Measurements from ENCODE around the gene FAM120AOS. TPM values are rescaled to one million over a fixed set of nuclear protein-coding genes. Genes with fewer than 3 reads are reported as not detected.

Gene FAM120AOS
- polyA plus RNA-seq, 1 donor from 2014 or later = 44.5 TPM

DNA sequence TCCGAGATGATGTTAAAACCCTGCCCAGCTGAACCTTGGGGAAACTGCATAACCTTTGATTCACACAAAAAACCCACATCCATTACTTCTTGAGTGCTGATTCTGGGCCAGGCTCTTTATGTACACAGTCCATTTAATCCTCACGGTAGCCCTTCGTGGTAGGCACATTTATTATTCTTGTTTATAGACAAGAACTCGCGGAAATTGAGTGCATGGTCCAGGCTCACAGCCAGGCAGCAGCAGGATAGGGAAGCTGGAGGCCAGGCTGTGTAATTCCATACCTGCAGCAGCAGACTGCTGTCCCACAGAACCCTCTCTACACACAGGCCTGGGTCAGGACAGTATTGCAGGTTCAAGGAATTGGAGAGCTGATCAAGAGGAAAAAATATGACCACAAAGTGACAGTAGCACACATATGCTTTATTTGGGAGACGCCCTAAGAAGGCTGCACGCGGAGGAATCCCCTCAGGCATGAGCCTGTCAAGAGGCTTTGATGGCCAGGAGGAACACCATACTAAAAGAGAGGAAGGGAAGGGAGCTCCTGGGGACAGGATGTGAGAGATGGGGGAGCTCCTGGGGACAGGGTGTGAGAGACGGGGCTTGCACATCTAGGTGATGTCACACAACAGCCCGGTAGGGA is 30.3 kb downstream of the FAM120AOS start:
- no peak overlapping the region for H2AFZ ChIP-seq (ENCODE audit: low read depth, low read length)
- no peaks in the 10 kb centered on the region for H3K27me3 ChIP-seq (ENCODE audit: insufficient read depth, low read depth, low read length)
- no peaks in the 10 kb centered on the region for H4K20me1 ChIP-seq (ENCODE audit: insufficient read depth)
- no peak overlapping the region for H3K4me2 ChIP-seq (ENCODE audit: low read length)
- no peak overlapping the region for H3K27ac ChIP-seq (ENCODE audit: low read length)
- H3K4me3 ChIP-seq (ENCODE audit: low read length) = no peak overlapping the region
- H3K79me2 ChIP-seq (replicated peaks; ENCODE audit: insufficient read depth, low read length) = no peaks in the 10 kb centered on the region
- H3F3A ChIP-seq (ENCODE audit: insufficient read depth, low read length, poor library complexity, severe bottlenecking) = no peaks in the 10 kb centered on the region
- no peaks in the 10 kb centered on the region for H3K9me2 ChIP-seq (ENCODE audit: insufficient read depth, low read length)
- TF ChIP-seq REST (IDR thresholded peaks at IDR 0.05; ENCODE audit: borderline replicate concordance) (no peak), EP300 (conservative IDR thresholded peaks at IDR 0.05; ENCODE audit: poor library complexity, severe bottlenecking) (no peak), TAF1 (IDR thresholded peaks at IDR 0.05; ENCODE audit: low read depth) (no peak), SMC3 (conservative IDR thresholded peaks at IDR 0.05; ENCODE audit: poor library complexity) (no peak), MXI1 (conservative IDR thresholded peaks at IDR 0.05; ENCODE audit: poor library complexity, severe bottlenecking) (no peak), EZH2 (IDR thresholded peaks at IDR 0.05; ENCODE audit: borderline replicate concordance, insufficient read depth, low read length, poor library complexity, severe bottlenecking) (no peak)
- H3K36me3 ChIP-seq (ENCODE audit: insufficient read depth, low read length) = no peaks in the 10 kb centered on the region
- no peak overlapping the region for H3K9ac ChIP-seq (ENCODE audit: low read length)
- H3K9me3 ChIP-seq (ENCODE audit: low read length) = peaks cover 4% of the 10 kb centered on the region

DNA sequence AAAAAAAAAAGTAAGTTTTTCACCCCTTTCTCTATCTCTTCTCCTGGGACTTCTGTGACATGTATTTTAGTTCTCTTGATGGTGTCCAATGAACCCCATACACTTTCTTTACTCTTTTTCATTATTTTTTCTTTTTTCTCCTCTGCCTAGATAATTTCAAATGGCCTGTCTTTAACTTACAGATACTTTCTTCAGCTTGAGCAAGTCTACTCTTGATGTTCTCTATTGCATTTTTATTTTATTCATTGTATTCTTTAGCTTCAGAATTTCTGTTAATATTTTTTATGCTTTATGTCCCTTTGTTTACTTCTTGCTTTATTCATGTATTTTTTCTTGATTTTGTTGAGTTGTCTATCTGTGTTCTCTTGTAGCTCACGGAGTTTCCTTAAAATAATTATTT is 34.4 kb downstream of the FAM120AOS start:
- Histone ChIP-seq H3F3A (ENCODE audit: insufficient read depth, low read length, poor library complexity, severe bottlenecking) (no peaks in the 10 kb centered on the region), H3K9me2 (ENCODE audit: insufficient read depth, low read length) (no peaks in the 10 kb centered on the region), H3K79me2 (replicated peaks; ENCODE audit: insufficient read depth, low read length) (no peaks in the 10 kb centered on the region), H3K4me3 (ENCODE audit: low read length) (no peak overlapping the region), H3K36me3 (ENCODE audit: insufficient read depth, low read length) (no peaks in the 10 kb centered on the region), H2AFZ (ENCODE audit: low read depth, low read length) (no peak overlapping the region), H3K27me3 (ENCODE audit: insufficient read depth, low read depth, low read length) (no peaks in the 10 kb centered on the region), H3K4me2 (ENCODE audit: low read length) (no peak overlapping the region), H3K9ac (ENCODE audit: low read length) (no peak overlapping the region), H4K20me1 (ENCODE audit: insufficient read depth) (no peaks in the 10 kb centered on the region), H3K27ac (ENCODE audit: low read length) (no peak overlapping the region), H3K9me3 (ENCODE audit: low read length) (peaks cover 4% of the 10 kb centered on the region)
- TF ChIP-seq TAF1 (IDR thresholded peaks at IDR 0.05; ENCODE audit: low read depth) (no peak), CTCF (IDR thresholded peaks at IDR 0.05; ENCODE audit: poor library complexity, severe bottlenecking) (no peak), EZH2 (IDR thresholded peaks at IDR 0.05; ENCODE audit: borderline replicate concordance, insufficient read depth, low read length, poor library complexity, severe bottlenecking) (no peak), POLR2AphosphoS5 (IDR thresholded peaks at IDR 0.05) (no peak), SMC3 (conservative IDR thresholded peaks at IDR 0.05; ENCODE audit: poor library complexity) (no peak), RAD21 (conservative IDR thresholded peaks at IDR 0.05) (no peak), REST (IDR thresholded peaks at IDR 0.05; ENCODE audit: borderline replicate concordance) (no peak), EP300 (conservative IDR thresholded peaks at IDR 0.05; ENCODE audit: poor library complexity, severe bottlenecking) (no peak), MXI1 (conservative IDR thresholded peaks at IDR 0.05; ENCODE audit: poor library complexity, severe bottlenecking) (no peak)
